CD4-positive, alpha-beta T cell (primary cell): ENCODE results near the gene MAST4. TPM values are rescaled to one million over a fixed set of nuclear protein-coding genes. Genes with fewer than 3 reads are reported as not detected.
"Not testable (repeated sequence)": the region's sequence is repeated elsewhere in the genome, so short reads cannot be mapped to it uniquely, and the experiment has no call there.

ENCODE experiments used
- ATAC-seq: fragments of 200-7000 bp; cut with Tn5 transposase; one replicate; pipeline ENCODE4 v1.10.0; 2022; ENCODE audit warnings: mild to moderate bottlenecking; ENCODE audit not compliant: poor library complexity
- CTCF ChIA-PET: fragments of 350-600 bp; sonication (Branson Sonifier 250); formaldehyde crosslinking; loops from one replicate; lab custom pipeline; 2021; ENCODE audit warnings: antibody characterized with exemption, inconsistent platforms; lab: Charles Lee
- POLR2A ChIA-PET: fragments of 350-600 bp; sonication (Branson Sonifier 250); formaldehyde crosslinking; loops from one replicate; lab custom pipeline; 2021; ENCODE audit warnings: antibody characterized with exemption, inconsistent platforms; lab: Charles Lee
- DNase-seq, 14 experiments: peaks; one replicate each; pipeline ENCODE4 v3.0.0-alpha.2; 2013 to 2020; ENCODE audit warnings: mixed read lengths in 2 of 14
- H3K27ac ChIP-seq, 2 donors: one replicate each; pipeline versions ENCODE4 v1.5.1 to v1.7.0; 2013; ENCODE audit warnings: low read length in 2 of 2, low read depth in 1 of 2, mild to moderate bottlenecking in 1 of 2
- H3K27me3 ChIP-seq, 2 experiments: 1 replicate in 1 of 2; 2 replicates in 1 of 2; pipeline versions ENCODE4 v1.6.1 to v1.7.0; 2013; ENCODE audit warnings: low read length in 2 of 2, control low read depth in 1 of 2, mild to moderate bottlenecking in 1 of 2, moderate library complexity in 1 of 2; ENCODE audit not compliant: insufficient read depth in 2 of 2, control insufficient read depth in 1 of 2
- H3K36me3 ChIP-seq: one replicate; pipeline ENCODE4 v1.6.1; 2013; ENCODE audit warnings: low read length, control low read depth; ENCODE audit not compliant: insufficient read depth
- H3K4me1 ChIP-seq: one replicate; pipeline ENCODE4 v1.6.1; 2013; ENCODE audit warnings: low read length, control low read depth; ENCODE audit not compliant: insufficient read depth
- H3K4me3 ChIP-seq: one replicate; pipeline ENCODE4 v1.5.1; 2013; ENCODE audit warnings: mild to moderate bottlenecking, low read length, moderate library complexity
- H3K9me3 ChIP-seq, 2 experiments: 1 replicate in 1 of 2; 2 replicates in 1 of 2; pipeline versions ENCODE4 v1.6.1 to v1.7.0; 2013; ENCODE audit warnings: low read length in 2 of 2, mild to moderate bottlenecking in 2 of 2, control low read depth in 1 of 2, moderate library complexity in 1 of 2; ENCODE audit not compliant: control insufficient read depth in 1 of 2, insufficient read depth in 1 of 2
- H3K27ac Mint-ChIP-seq: one replicate; pipeline ENCODE4 v1.8.0; 2020; ENCODE audit warnings: mixed read lengths
- H3K27me3 Mint-ChIP-seq: one replicate; pipeline ENCODE4 v1.8.0; 2021; ENCODE audit warnings: mixed read lengths
- H3K36me3 Mint-ChIP-seq: one replicate; pipeline ENCODE4 v1.8.0; 2021; ENCODE audit warnings: low read depth, mixed read lengths
- H3K4me1 Mint-ChIP-seq: one replicate; pipeline ENCODE4 v1.8.0; 2021; ENCODE audit warnings: low read depth, mixed read lengths
- H3K4me3 Mint-ChIP-seq: one replicate; pipeline ENCODE4 v1.8.0; 2020; ENCODE audit warnings: mild to moderate bottlenecking, mixed read lengths
- H3K9me3 Mint-ChIP-seq: one replicate; pipeline ENCODE4 v1.8.0; 2020; ENCODE audit warnings: mixed read lengths
- CTCF ChIP-seq: fragments of 200-600 bp; IDR thresholded peaks from one replicate; pipeline ENCODE4 v1.8.0; 2022; ENCODE audit warnings: antibody characterized with exemption, mild to moderate bottlenecking
- intact Hi-C, 2 experiments: fragments of 100-400 bp; cut with DNase I in 1 of 2; cut with micrococcal nuclease in 1 of 2; formaldehyde crosslinking; loops; one replicate each; pipeline versions ENCODE4 v1.15.1 to v1.9.0; 2023 to 2025; cut with DNase I, micrococcal nuclease
- total RNA-seq, 174 experiments: library from RNA in 2 of 174; stranded (reverse) in 2 of 174; gene quantifications; one replicate each; pipeline ENCODE4 v1.2.3 and lab custom pipeline; 2021 to 2026

The MAST4 gene
- total RNA-seq, 2 experiments from 2014 or later: 21.3 to 21.6 TPM

- Mint-ChIP-seq H3K27me3 (no peaks in the 10 kb centered on the region), H3K4me1 (peaks cover 7% of the 10 kb centered on the region), H3K36me3 (no peaks in the 10 kb centered on the region), H3K9me3 (no peaks in the 10 kb centered on the region), H3K27ac (no peak overlapping the region), H3K4me3 (no peak overlapping the region)
- H3K4me3 ChIP-seq: no peak overlapping the region
- H3K4me1 ChIP-seq: peaks cover 19% of the 10 kb centered on the region
- no peak for TF ChIP-seq CTCF
- no peaks in the 10 kb centered on the region for H3K27me3 ChIP-seq
- H3K9me3 ChIP-seq: no peaks in the 10 kb centered on the region
- H3K27ac ChIP-seq: no peak overlapping the region
- no peak for ATAC-seq
- intact Hi-C loops: loop anchor here in 1 of 2 experiments (10.0 kb wide), 1 partner anchor 1456 kb away; no protein-coding TSS in a partner anchor
- H3K36me3 ChIP-seq: no peaks in the 10 kb centered on the region
- ChIA-PET POLR2A (interaction anchor here (1.9 kb wide), 1 partner anchor 10 kb away, joined by 9 read pairs; no protein-coding TSS in a partner anchor), CTCF (no interaction called here)
- DNase-seq: no peak
Measured at GRCh38 chr5:66818935-66819328, 222.7 kb downstream of the MAST4 start.

GRCh38 chr5:66820630-66821207 is 224.5 kb downstream of the MAST4 start:
- Mint-ChIP-seq H3K36me3 (no peaks in the 10 kb centered on the region), H3K4me1 (peaks cover 7% of the 10 kb centered on the region), H3K9me3 (no peaks in the 10 kb centered on the region), H3K27me3 (no peaks in the 10 kb centered on the region), H3K27ac (no peak overlapping the region), H3K4me3 (no peak overlapping the region)
- H3K9me3 ChIP-seq: no peaks in the 10 kb centered on the region
- no peak overlapping the region for H3K27ac ChIP-seq
- no peak for TF ChIP-seq CTCF
- H3K36me3 ChIP-seq: no peaks in the 10 kb centered on the region
- intact Hi-C loops: no loop called here
- peaks cover 16% of the 10 kb centered on the region for H3K4me1 ChIP-seq
- H3K4me3 ChIP-seq: no peak overlapping the region
- ATAC-seq (no peak), DNase-seq (no peak)
- ChIA-PET CTCF (no interaction called here), POLR2A (interaction anchor here (1.9 kb wide), 1 partner anchor 8 kb away, joined by 9 read pairs; no protein-coding TSS in a partner anchor)
- H3K27me3 ChIP-seq: no peaks in the 10 kb centered on the region

GRCh38 chr5:66821688-66822429 is 225.7 kb downstream of the MAST4 start:
- ChIA-PET CTCF (no interaction called here), POLR2A (no interaction called here)
- no peak overlapping the region for H3K4me3 Mint-ChIP-seq
- Histone ChIP-seq H3K27me3 (no peaks in the 10 kb centered on the region), H3K27ac (no peak overlapping the region), H3K9me3 (no peaks in the 10 kb centered on the region), H3K4me3 (no peak overlapping the region), H3K36me3 (no peaks in the 10 kb centered on the region), H3K4me1 (peaks cover 16% of the 10 kb centered on the region)
- no peaks in the 10 kb centered on the region for H3K27me3 Mint-ChIP-seq
- TF ChIP-seq CTCF: no peak
- intact Hi-C loops: no loop called here
- H3K9me3 Mint-ChIP-seq: no peaks in the 10 kb centered on the region
- H3K27ac Mint-ChIP-seq: no peak overlapping the region
- H3K4me1 Mint-ChIP-seq: peaks cover 7% of the 10 kb centered on the region
- ATAC-seq (no peak), DNase-seq (peak in 2 of 14 experiments; percentile 26 to 37)
- H3K36me3 Mint-ChIP-seq: no peaks in the 10 kb centered on the region

GRCh38 chr5:66822906-66823305 is 226.7 kb downstream of the MAST4 start:
- H3K4me1 ChIP-seq: peaks cover 16% of the 10 kb centered on the region
- H3K27ac ChIP-seq, H3K27me3 ChIP-seq, CTCF ChIA-PET, DNase-seq, H3K4me1 Mint-ChIP-seq, H3K36me3 ChIP-seq, POLR2A ChIA-PET, H3K27me3 Mint-ChIP-seq, H3K4me3 ChIP-seq, H3K36me3 Mint-ChIP-seq, intact Hi-C loops, H3K9me3 ChIP-seq, ATAC-seq, H3K27ac Mint-ChIP-seq, H3K9me3 Mint-ChIP-seq, H3K4me3 Mint-ChIP-seq: not testable (repeated sequence)
